ENCODE measurements around the gene ISCA1. TPM values are rescaled to one million over a fixed set of nuclear protein-coding genes. Genes with fewer than 3 reads are reported as not detected.

ISCA1 gene
- total RNA-seq, 1 donor from 2014 or later = 25.3 TPM

DNA sequence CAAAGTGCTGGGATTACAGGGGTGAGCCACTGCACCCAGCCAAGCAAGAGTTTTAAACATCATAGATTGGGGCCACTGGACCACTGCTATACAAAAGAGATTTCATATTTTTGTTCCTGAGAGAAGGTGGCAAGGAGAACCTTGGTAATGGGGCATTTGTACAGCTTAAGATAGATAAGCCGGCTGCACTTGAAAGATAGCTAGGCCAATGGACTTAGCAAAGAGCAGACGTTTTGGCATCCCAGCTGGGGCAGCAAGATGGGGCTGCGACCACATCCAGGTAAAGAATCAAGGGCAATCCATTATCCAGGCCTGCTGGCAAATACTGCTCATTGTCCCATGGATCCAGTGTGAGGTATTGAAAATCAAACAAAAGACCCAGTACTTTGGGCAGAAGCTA lies 3.9 kb upstream of the ISCA1 start:
- intact Hi-C loops (cut with micrococcal nuclease) = no loop called here

DNA sequence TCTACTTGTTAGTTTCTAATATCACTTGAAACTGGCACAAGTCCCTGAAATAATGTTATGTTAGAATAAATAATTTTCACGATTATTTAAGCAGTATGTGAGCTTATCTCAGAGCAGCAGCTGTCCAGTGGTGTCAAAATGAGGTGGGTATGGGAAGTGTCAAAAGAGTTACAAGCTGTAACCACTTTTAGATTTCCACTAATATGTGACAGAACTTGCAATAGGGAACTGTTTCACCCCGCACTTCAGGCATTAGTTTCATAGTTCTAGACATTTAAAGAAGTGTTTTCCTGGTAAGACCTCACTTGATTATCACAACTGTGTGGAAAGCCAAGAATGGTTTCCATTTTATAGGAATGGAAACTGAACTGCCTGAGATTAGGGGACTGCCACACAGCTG lies 2.9 kb upstream of the ISCA1 start:
- intact Hi-C loops (cut with micrococcal nuclease) = no loop called here

DNA sequence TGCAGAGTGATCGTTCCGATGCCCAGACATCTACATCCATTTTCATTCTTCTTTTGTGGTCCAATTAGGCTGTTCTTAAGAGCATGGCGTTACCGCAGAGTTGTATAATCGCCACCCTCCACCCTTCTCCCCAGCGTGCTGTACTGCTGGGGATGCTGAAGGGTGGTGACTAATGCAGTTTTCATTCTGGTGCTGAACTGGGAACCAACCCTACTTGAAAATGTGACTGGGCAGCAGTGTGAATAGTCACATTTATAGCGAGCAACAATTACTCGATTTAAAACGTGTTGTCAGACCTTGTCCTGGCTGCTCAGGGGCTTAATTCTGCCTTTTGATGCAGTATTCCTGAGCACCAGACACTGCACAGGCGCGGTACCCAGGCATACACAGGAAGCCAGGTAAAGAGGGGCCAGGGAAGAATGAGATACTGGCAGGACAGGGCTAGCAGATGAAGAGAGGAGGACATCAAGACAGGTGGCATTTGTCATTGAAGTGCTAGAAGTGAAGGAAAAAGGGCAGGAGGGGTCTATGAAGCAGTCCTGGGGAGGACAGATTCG lies 719 bp upstream of the ISCA1 start:
- intact Hi-C loops (cut with micrococcal nuclease) = loop anchor here (1.0 to 5.0 kb wide), 10 partner anchors 20 to 1991 kb away; partner anchors contain the start of genes GOLM1, NAA35 and TUT7

DNA sequence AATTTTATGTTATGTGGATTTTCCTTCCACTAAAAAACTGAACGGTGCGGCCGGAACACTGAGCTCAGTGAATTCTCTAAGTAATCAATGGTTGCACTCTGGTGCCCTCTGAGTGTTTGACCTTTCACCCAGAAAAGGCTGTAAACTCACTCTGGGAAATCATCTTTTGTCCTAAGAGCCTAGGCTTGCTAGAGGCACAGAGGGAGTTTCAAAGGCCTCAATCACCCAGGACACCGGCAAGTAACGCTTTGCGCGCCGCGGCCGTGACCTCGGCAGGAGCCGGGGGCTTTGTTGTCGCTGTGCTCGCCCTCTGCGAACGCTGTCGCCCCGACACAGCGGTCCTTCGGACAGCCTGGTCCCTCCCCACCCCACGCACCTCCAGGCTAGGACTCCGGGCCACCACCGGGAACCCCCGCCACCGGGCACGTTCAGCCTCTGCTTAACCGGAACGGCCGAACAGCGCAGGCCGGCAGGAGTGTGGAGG lies 703 bp downstream of the ISCA1 start:
- intact Hi-C loops (cut with micrococcal nuclease) = loop anchor here (1.0 to 5.0 kb wide), 11 partner anchors 22 to 1989 kb away; partner anchors contain the start of genes GAS1, GOLM1, NAA35 and TUT7

DNA sequence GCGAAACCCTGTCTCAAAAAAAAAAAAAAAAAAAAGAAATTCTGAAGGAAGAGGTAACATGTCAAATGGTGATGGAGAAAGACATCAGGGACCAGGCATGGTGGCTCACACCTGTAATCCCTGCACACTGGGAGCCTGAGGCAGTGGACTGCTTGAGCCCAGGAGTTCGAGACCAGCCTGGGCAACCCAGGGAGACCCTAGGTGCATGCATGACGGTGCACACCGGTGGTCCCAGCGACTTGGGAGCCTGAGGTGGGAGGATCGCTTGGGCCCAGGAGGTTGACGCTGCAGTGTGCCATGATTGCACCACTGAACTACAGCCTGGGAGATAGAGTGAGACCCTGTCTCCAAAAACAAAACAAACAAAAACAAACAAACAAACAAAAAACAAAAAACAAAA lies 1.8 kb downstream of the ISCA1 start:
- intact Hi-C loops (cut with micrococcal nuclease) = loop anchor here (5.0 kb wide), 3 partner anchors 463 to 1988 kb away; no protein-coding TSS in a partner anchor

DNA sequence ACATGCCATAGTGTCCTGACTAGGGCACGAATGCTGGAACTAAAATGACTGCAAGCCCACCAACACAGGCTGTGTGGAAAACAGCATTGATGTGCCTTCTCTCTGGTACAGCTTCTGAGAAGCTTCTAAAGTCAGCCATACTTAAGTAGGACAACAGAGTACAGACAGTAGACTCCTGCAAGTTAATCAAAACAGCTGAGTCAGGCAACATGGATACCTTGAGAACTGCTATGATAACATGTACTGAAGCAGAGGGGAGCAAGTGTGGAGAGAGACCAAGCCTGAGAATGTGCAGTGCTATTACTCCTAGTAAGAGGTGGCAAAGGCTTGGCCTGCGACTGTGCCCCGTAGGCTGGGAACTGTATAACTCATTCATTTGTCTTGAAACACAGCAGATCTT lies 2.5 kb downstream of the ISCA1 start:
- intact Hi-C loops (cut with micrococcal nuclease) = loop anchor here (5.0 kb wide), 3 partner anchors 463 to 1988 kb away; no protein-coding TSS in a partner anchor

DNA sequence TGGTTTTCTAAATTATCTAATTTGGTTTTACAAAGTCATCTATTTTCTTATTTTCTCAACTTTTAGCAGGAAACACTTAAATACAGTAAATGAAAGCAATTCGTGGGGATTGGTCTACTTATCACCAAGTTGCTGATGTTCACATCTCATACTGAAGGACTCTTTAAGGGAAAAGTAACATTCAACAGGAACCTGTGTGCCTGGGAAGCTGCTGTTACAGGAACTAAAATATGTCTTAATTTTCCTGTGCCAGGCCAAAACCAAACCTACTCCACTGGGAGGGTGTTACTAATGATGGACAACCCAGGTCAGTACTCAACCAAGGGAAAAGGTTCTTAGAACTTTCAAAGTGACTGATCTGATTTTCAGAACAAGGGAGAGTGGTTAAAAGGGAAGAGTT lies 5.3 kb downstream of the ISCA1 start:
- intact Hi-C loops (cut with micrococcal nuclease) = no loop called here

DNA sequence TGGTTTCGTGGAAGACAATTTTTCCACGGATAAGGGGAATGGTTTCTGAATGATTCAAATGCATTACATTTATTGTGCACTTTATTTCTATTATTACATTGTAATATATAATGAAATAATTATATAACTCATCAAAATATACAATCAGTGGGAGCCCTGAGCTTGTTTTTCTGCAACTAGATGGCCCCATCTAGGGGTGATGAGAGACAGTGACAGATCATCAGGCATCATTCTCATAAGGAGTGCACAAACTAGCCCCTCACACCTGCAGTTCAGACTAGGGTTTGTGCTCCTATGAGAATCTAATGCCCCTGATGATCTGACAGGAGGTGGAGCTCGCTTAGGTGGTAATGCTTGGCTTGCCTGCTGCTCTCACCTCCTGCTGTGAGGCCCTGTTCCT lies 6.4 kb downstream of the ISCA1 start:
- intact Hi-C loops (cut with micrococcal nuclease) = no loop called here

DNA sequence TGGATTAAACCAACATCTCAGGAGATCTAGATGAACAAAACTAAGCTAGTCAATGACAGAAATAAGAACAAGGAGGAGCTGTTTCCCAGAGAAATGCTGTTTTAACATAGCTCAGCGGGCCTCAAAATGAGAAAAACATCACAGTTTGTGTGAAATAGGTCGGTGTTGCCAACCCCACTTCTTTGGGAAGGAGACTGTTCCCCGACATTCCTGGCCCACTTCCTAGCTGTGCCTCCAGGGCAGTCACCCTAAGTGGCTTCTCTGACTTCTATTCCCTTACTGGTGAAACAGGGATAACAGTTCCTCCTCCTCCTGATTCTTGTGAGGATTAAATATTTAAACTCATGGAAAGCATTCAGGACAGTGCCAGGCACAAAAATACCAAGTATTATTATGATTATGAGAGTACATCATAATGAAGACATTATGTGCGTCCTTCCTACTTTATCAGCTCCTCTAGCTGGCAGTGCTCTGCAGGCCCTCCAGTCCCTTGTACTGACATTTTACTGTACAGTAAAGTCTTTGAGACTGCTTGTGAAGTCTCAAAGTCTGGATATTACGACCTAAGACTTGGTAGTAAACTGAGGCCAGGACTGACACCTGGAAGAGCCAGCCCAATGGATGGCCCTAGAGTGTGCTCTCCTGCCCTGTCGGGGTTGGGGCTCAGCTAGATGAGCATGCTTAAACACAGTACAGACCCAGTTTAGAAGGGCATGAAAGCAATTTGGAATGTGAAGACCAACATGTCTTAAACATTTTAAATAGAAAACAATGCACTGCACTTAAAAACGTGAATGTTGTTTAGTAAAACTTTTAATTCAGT lies 7.3 kb downstream of the ISCA1 start:
- intact Hi-C loops (cut with micrococcal nuclease) = no loop called here

DNA sequence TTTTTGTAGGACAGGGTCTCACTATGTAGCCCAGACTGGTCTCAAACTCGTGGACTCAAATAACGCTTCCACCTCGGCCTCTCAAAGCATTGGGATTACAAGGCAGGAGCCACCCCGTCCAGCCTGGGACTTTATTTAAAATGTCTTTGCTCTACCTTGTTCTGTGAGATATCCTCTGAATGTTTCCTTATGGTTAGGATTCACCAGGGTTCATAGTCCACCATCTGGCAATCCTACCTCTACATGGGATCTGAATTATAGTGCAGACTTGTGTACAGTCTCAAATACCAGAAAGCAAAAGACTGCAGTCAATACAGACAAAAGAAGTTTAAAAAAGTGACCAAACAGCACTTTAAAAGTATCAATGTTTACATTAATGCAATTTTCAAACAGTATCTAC lies 10.1 kb downstream of the ISCA1 start:
- intact Hi-C loops (cut with micrococcal nuclease) = no loop called here

DNA sequence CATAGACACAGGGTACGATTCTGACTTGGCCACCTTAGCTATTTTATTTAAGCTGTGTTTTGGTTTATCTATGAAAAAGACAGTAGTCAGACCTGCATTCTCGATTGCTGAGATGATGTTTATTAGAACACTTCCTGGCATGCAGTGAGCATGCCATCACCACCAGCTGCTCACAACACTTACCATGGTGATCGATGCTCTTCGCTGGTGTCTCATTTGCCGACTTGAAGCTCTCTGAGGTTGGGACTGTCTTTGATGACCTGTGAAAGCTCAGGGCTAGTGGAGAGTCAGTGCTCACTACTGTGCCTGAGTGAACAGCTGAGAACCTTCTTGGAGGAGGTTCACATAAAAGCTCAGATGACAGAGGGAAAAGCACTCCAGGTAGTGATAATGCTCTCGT lies 18.5 kb downstream of the ISCA1 start:
- intact Hi-C loops (cut with micrococcal nuclease) = no loop called here

DNA sequence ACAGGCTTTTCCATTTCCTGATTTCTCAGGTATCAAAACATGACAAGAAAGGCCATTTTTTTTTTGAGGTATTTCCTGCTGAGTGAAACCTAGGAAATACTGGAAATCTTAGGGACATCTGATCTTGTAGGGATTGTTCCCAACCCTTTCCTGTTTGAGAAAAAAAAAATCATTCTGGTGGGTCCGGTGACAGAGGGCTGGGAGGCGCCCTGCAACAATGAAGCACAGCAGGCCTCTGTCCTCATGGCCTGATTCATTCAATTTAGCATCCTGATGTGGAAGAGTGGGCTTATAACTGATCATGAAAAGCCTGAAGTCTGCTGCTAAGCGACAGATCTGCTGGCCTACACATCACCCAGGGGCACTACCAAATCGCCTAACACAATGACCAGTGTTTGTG lies 19.8 kb downstream of the ISCA1 start:
- intact Hi-C loops (cut with micrococcal nuclease) = no loop called here

DNA sequence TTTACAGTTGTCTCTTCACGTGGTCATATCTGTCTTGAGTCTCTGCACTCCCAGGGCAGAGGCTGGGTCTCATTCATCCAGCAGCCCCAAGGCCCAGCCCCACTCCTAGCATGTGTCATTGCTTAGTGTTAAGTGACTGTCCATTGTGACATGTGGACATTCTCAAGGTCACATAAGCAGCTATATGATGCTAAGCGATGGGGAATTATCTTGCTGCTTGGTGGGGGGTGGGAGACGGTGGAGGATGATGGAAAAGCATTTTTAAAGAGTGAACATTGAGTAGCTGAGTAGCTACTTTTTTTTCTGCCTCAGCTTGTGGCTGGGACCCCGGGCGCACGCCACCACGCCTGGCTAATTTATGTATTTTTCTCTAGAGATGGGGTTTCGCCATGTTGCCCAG lies 22.8 kb downstream of the ISCA1 start, which contains the start of gene C9orf153:
Gene C9orf153 (minus strand): TSS at position 101 of the 400 bp plus-strand sequence. CDS start 30,054 bp downstream, outside the sequence.
- intact Hi-C loops (cut with micrococcal nuclease) = no loop called here

DNA sequence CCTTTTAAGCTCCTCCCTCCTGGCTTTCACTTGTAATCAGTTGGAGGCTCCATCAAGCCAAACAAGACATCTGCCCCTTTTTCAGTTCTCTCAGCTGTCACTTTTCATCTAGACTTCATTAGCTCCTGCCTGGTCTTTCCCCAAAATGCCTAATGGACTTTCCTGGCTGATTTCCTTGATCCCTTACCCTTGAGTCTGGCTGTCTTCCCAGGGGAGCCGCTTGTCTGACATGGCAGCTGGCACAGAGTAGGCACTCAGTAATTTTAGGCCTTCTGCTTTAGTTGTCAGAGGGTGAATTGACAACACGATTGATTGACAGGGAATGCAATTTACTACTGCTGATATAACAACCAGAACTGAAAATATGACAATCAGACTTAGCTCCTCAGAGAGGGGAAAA lies 24.9 kb downstream of the ISCA1 start:
- intact Hi-C loops (cut with micrococcal nuclease) = no loop called here

DNA sequence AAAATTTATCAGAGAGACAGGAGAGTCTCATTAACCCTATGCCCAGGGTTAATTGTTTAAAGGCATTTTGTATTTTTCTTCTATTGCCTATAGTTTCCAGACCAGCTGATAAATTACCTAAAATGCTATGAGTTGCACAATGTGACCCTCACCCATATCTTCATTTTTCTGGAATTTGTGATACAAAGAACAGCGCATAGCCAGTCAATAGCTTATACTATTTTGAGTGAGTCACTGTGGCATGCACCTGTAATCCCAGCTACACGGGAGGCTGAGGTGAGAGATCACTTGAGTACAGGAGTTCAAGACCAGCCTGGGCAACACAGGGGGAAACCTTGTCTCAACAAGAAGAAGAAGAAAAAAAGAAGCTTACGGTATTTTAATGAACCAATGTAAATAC lies 25.7 kb downstream of the ISCA1 start:
- intact Hi-C loops (cut with micrococcal nuclease) = no loop called here

DNA sequence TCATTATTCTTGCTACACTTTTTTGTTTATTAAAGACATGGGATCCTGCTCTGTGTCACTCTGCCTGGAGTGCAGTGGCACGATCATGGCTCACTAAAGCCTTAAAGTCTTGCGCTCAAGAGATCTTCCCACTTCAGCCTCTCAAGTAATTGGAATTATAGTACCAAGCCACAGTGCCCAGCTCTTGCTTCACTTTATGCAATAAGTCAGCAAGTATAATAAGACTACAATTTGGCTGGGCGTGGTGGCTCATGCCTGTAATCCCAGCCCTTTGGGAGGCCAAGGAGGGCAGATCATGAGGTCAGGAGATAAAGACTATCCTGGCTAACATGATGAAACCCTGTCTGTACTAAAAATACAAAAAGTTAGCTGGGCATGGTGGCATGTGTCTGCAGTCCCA lies 28.8 kb downstream of the ISCA1 start:
- intact Hi-C loops (cut with micrococcal nuclease) = no loop called here

DNA sequence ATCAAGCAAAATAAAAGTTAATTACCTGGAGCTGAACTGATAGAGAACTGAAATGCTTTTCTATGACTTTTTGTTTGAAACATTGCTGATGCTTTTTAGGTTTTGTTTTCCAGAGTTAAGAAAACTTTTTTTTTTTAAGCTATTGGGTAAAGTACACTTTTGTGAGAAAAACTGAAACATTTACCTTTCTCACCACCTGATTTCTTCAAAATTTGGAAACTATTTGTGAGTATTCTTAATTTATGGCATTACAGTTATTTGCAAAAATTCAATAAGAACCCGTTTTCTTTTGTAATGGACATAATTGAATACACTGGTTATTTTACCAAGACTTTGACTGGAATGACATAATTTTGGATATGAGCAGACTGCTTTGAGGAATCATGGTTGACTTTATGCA lies 29.5 kb downstream of the ISCA1 start:
- intact Hi-C loops (cut with micrococcal nuclease) = no loop called here

DNA sequence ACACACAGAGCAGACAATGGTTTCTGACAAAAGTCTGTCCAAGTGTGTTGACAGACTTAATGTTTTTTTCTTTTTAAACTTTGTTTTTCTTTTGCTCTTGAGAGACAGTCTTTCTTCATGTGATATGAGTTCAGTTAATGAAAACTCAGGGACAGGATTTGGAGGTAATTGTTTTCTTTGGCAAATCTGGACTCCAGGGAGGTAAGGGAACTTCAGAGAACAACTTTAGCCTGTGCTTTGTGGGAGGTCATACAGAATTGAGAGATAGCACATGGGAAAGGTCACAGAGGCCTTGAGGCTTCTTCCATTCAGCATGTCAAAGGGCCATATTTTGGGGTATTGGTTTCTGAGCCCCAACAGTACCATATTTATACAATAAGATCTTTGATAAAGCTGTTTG lies 32.2 kb downstream of the ISCA1 start:
- intact Hi-C loops (cut with micrococcal nuclease) = no loop called here

DNA sequence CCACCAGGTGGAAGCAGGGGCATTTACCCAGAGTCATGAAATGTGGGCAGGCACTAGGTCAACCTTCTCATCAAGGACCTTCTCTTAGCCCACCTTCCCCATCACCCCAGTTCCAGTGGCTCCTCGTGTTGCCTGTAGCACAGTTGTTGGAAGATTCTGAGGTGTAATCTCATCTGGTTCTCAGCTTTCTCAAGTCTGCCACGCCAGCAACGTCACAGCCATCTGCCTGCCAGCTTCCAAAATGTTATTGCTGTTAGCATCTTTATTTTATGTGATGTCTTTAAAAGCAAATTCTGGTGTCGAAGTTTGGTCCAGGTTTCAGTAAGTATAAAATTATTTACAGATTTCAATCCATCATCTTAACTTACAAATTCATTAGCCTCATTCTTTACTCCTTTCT lies 33.6 kb downstream of the ISCA1 start:
- intact Hi-C loops (cut with micrococcal nuclease) = no loop called here

DNA sequence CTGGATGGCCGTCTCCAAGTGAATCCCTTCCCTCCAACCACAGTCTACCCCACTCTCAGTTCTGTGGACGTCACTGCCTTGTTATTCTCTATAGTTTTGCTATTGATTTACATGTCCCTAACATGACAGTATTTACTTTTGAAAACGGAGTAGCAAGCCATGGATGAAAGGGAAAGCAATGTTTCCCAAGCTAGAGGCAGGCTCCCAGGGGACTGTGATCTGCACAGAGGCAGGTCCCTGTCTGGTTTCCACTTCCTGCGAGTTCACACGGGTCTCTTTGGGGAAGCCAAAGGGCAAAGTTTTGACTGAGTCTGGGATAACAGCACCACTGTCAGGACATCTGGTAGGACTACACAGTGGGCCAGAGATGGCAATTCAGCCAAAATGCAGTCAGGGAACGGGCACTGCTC lies 35.6 kb downstream of the ISCA1 start:
- intact Hi-C loops (cut with micrococcal nuclease) = no loop called here

DNA sequence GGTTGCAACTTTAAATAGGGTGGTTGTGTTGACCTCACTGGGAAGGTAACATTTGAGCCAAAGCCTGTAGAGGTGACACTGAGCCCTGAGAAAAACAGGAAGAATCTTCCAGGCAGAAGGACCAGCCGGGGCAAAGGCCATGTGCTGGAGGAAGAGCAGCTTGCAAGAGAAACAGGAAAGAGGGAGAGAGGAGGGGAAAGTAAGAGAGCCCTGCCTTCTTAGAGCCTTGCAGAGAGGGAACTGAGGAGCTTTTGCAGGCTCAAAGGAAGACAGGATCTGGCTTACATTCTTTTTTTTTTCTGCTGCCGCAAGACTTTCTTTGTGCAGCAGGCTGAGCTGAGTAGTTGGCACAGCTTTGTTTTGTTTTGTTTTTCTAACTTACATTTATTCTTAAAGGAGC lies 40.3 kb downstream of the ISCA1 start:
- intact Hi-C loops (cut with micrococcal nuclease) = no loop called here

DNA sequence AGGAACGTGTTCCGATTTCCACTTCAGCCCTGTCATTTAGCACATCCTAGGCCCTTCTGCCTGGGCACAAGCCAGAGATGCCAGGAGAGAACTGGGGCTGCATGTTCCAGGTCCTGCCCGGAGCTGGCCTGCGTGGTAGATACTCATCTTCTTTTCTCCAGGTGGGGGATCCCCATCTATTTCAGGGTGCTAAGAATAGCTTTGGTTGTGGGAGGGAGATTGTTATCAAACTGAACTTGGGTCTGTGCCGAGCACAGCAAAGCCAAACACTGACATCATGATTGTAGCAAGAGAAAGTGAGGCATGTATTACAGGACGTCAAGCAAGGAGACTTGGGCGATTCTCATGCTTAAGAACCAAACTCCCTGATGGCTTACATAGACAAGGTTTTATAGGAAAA lies 41.1 kb downstream of the ISCA1 start:
- intact Hi-C loops (cut with micrococcal nuclease) = no loop called here

Data from T-helper 1 cell treated with Interleukin-12 subunit alpha and Interleukin-12 subunit beta and Interleukin-4 antibody, amounts not matched to agents 30 ng/mL and 1 ng/mL, for 36 hours (primary cell).